Fibroblast of skin of back (primary cell): ENCODE measurements around the gene ASNS. TPM values are rescaled to one million over a fixed set of nuclear protein-coding genes. Genes with fewer than 3 reads are reported as not detected.
"Not testable (repeated sequence)": the region's sequence is repeated elsewhere in the genome, so short reads cannot be mapped to it uniquely, and the experiment has no call there.

ENCODE experiments used
- DNase-seq: peaks from one replicate; pipeline ENCODE4 v3.0.0-alpha.2; 2013
- polyA plus RNA-seq, 2 experiments: library from polyadenylated mRNA; unstranded; fragments of 120-200 nt; gene quantifications; one replicate each; pipeline ENCODE4 v1.2.1, GENCODE V29; 2013; ENCODE audit not compliant: insufficient read length in 2 of 2

The ASNS gene
- 317 TPM for polyA plus RNA-seq (2013, experiment 1 of 2; ENCODE audit: insufficient read length)
- 170 TPM for polyA plus RNA-seq (2013, experiment 2 of 2; ENCODE audit: insufficient read length)

- peak; percentile 93 for DNase-seq
Measured at GRCh38 chr7:97872025-97872669, at the start of gene ASNS. Gene ASNS (minus strand): TSS chr7:97872408. CDS start chr7:97869156, 3,252 bp downstream.

GRCh38 chr7:97921254-97921653, 49.0 kb upstream of the ASNS start:
- DNase-seq, result not testable (repeated sequence)

GRCh38 chr7:97915267-97915666, 43.1 kb upstream of the ASNS start:
- DNase-seq, result not testable (repeated sequence)

GRCh38 chr7:97912294-97912693, 40.1 kb upstream of the ASNS start:
- DNase-seq, result not testable (repeated sequence)

- DNase-seq, result not testable (repeated sequence)
Measured at GRCh38 chr7:97896893-97897292, 24.7 kb upstream of the ASNS start.

GRCh38 chr7:97891721-97892120, 19.5 kb upstream of the ASNS start:
- DNase-seq, result not testable (repeated sequence)

GRCh38 chr7:97879527-97879926, 7.3 kb upstream of the ASNS start:
- not testable (repeated sequence) for DNase-seq

GRCh38 chr7:97874894-97875293, 2.7 kb upstream of the ASNS start:
- DNase-seq, result not testable (repeated sequence)

GRCh38 chr7:97873606-97874005, 1.4 kb upstream of the ASNS start:
- DNase-seq, result no peak

GRCh38 chr7:97871659-97872024, 566 bp downstream of the ASNS start:
- DNase-seq, result no peak

- DNase-seq, result no peak
Measured at GRCh38 chr7:97868788-97869187, 3.4 kb downstream of the ASNS start.

- DNase-seq, result no peak
Measured at GRCh38 chr7:97868314-97868713, 3.9 kb downstream of the ASNS start.

GRCh38 chr7:97865104-97865503, 7.1 kb downstream of the ASNS start:
- no peak for DNase-seq

GRCh38 chr7:97859606-97860204, 12.5 kb downstream of the ASNS start:
- DNase-seq, result peak; percentile 60

- no peak for DNase-seq
Measured at GRCh38 chr7:97858221-97858620, 14.0 kb downstream of the ASNS start.

- DNase-seq, result no peak
Measured at GRCh38 chr7:97857544-97857943, 14.7 kb downstream of the ASNS start.

GRCh38 chr7:97851683-97852082, 20.5 kb downstream of the ASNS start:
- peak; percentile 11 for DNase-seq

GRCh38 chr7:97850262-97851031, 21.8 kb downstream of the ASNS start:
- DNase-seq, result not testable (repeated sequence)

- no peak for DNase-seq
Measured at GRCh38 chr7:97847791-97848190, 24.4 kb downstream of the ASNS start.

- no peak for DNase-seq
Measured at GRCh38 chr7:97846945-97847344, 25.3 kb downstream of the ASNS start.

GRCh38 chr7:97845622-97846203, 26.5 kb downstream of the ASNS start:
- peak; percentile 21 for DNase-seq

- DNase-seq, result no peak
Measured at GRCh38 chr7:97844036-97844435, 28.2 kb downstream of the ASNS start.

- DNase-seq, result no peak
Measured at GRCh38 chr7:97842772-97843345, 29.3 kb downstream of the ASNS start.
